B cell (primary cell): Measurements from ENCODE around the gene RRP36.

ENCODE experiments used
- CTCF ChIP-seq: fragments of 200-600 bp; IDR thresholded peaks from one replicate; pipeline ENCODE4 v1.8.0; 2022; ENCODE audit warnings: antibody characterized with exemption, mild to moderate bottlenecking
- EZH2 ChIP-seq: IDR thresholded peaks from 2 replicates; pipeline ENCODE4 v1.6.1; 2012; ENCODE audit warnings: borderline replicate concordance, low read depth, mild to moderate bottlenecking, moderate library complexity, low read length; ENCODE audit not compliant: insufficient read depth, poor library complexity, severe bottlenecking

DNA sequence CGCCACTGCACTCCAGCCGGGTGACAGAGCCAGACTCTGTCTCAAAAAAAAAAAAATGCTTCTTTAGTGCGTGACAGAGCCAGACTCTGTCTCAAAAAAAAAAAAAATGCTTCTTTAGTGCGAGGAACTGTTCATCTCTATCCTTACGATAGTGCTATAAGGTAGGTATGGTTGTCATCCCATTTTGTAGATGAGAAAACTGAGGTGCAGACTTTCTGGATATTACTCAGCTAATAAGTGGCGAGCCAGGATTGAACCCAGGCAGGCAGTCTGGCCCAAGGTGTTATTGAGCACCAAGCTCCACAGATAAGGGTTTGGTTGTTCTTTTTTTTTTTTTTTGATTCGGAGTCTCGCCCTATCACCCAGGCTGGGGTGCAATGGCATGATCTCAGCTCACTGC lies 19.6 kb upstream of the RRP36 start:
- no peak for TF ChIP-seq EZH2
- TF ChIP-seq CTCF: no peak
